ENCODE data around the gene TMEM63C.

- no peak for TF ChIP-seq POLR2AphosphoS5 (IDR thresholded peaks at IDR 0.05; ENCODE audit: low read depth, low read length)
- TF ChIP-seq TAF1 (IDR thresholded peaks at IDR 0.05; ENCODE audit: borderline replicate concordance, low read depth, low read length), result no peak
- no peak for TF ChIP-seq POLR2A (IDR thresholded peaks at IDR 0.05; ENCODE audit: low read depth, low read length)
These were observed 24.0 kb downstream of the TMEM63C start for GRCh38 chr14:77205566-77205965.
